SU-DHL-6 (cell line): ENCODE results near the gene PAX5.
A peak's percentile ranks its signal among the peaks of the same experiment; 100 is the strongest.

ENCODE experiments used
- H2AFZ ChIP-seq: fragments of 200-600 bp; sonication (generic); 2 replicates; pipeline ENCODE4 v1.6.1; 2014; ENCODE audit warnings: low read depth, mild to moderate bottlenecking, moderate library complexity, mixed read lengths, antibody characterized with exemption, low read length; ENCODE audit not compliant: severe bottlenecking
- H3F3A ChIP-seq: fragments of 200-600 bp; shearing (Covaris generic); 2 replicates; pipeline ENCODE4 v1.6.0; 2016; ENCODE audit warnings: antibody characterized with exemption, mild to moderate bottlenecking; ENCODE audit not compliant: insufficient read depth
- H3K27ac ChIP-seq: fragments of 200-600 bp; sonication (generic); 2 replicates; pipeline ENCODE4 v1.5.1; 2016; ENCODE audit warnings: low read depth, mild to moderate bottlenecking, low read length, moderate library complexity, mixed read lengths
- H3K27me3 ChIP-seq: fragments of 200-600 bp; sonication (generic), shearing (Covaris generic); 2 replicates; pipeline ENCODE4 v1.6.0; 2014; ENCODE audit warnings: mild to moderate bottlenecking, low read length
- H3K36me3 ChIP-seq: fragments of 200-600 bp; sonication (generic); 2 replicates; pipeline ENCODE4 v1.6.1; 2014; ENCODE audit warnings: mild to moderate bottlenecking, low read length, mixed read lengths
- H3K4me2 ChIP-seq: fragments of 300-600, 200-600 bp; shearing (Covaris generic), sonication (generic); 2 replicates; pipeline ENCODE4 v1.6.0; 2014; ENCODE audit warnings: low read length, low read depth, mild to moderate bottlenecking; ENCODE audit not compliant: poor library complexity, severe bottlenecking
- H3K4me3 ChIP-seq: fragments of 200-600 bp; sonication (generic); 2 replicates; pipeline ENCODE4 v1.5.1; 2014; ENCODE audit warnings: antibody characterized with exemption, low read length, mild to moderate bottlenecking, mixed read lengths; ENCODE audit not compliant: insufficient read depth, poor library complexity, severe bottlenecking
- H3K79me2 ChIP-seq: fragments of 200-600 bp; sonication (generic); 2 replicates; pipeline ENCODE4 v1.6.1; 2014; ENCODE audit warnings: mild to moderate bottlenecking, low read length, moderate library complexity; ENCODE audit not compliant: insufficient read depth
- H3K9ac ChIP-seq: fragments of 200-600 bp; sonication (generic); 2 replicates; pipeline ENCODE4 v1.7.0; 2014; ENCODE audit warnings: mild to moderate bottlenecking, low read length
- H3K9me2 ChIP-seq: fragments of 200-600 bp; sonication (generic); replicated peaks from 2 replicates; pipeline ENCODE4 v1.6.1; 2014; ENCODE audit warnings: low read length; ENCODE audit not compliant: insufficient read depth
- H3K9me3 ChIP-seq: fragments of 200-600 bp; sonication (generic); 2 replicates; pipeline ENCODE4 v1.6.1; 2014; ENCODE audit warnings: low read length, mixed read lengths; ENCODE audit not compliant: insufficient read depth
- H4K20me1 ChIP-seq: fragments of 200-600 bp; sonication (generic); 2 replicates; pipeline ENCODE4 v1.6.1; 2014; ENCODE audit warnings: low read depth, mild to moderate bottlenecking, antibody characterized with exemption, low read length, moderate library complexity, mixed read lengths
- CTCF ChIP-seq: fragments of 200-600 bp; sonication (generic); IDR thresholded peaks from one replicate; pipeline ENCODE4 v1.5.1; 2017; ENCODE audit warnings: antibody characterized with exemption, mild to moderate bottlenecking, low read length, moderate library complexity; ENCODE audit not compliant: insufficient read depth, poor library complexity, severe bottlenecking
- EZH2phosphoT487 ChIP-seq: fragments of 200-600 bp; sonication (generic), shearing (Covaris generic); conservative IDR thresholded peaks from 2 replicates; pipeline ENCODE4 v1.6.1; 2018; ENCODE audit warnings: mild to moderate bottlenecking, antibody characterized with exemption, low read length, moderate library complexity, mixed read lengths

The PAX5 gene

GRCh38 chr9:37040508-37041127 is 6.5 kb upstream of the PAX5 start:
- no peaks in the 10 kb centered on the region for H4K20me1 ChIP-seq
- peaks cover 25% of the 10 kb centered on the region for H3F3A ChIP-seq
- no peaks in the 10 kb centered on the region for H3K9me2 ChIP-seq
- no peak for TF ChIP-seq CTCF
- no peak for TF ChIP-seq EZH2phosphoT487
- no peaks in the 10 kb centered on the region for H3K36me3 ChIP-seq
- no peaks in the 10 kb centered on the region for H3K9me3 ChIP-seq
- no peak overlapping the region for H3K4me3 ChIP-seq
- H2AFZ ChIP-seq = no peak overlapping the region
- H3K79me2 ChIP-seq = no peaks in the 10 kb centered on the region; the same call in 1 of the 2 replicates
- no peak overlapping the region for H3K9ac ChIP-seq
- H3K27ac ChIP-seq = no peak overlapping the region
- H3K27me3 ChIP-seq = no peaks in the 10 kb centered on the region
- no peak overlapping the region for H3K4me2 ChIP-seq

- no peaks in the 10 kb centered on the region for H3K27me3 ChIP-seq
These were observed 4.9 kb upstream of the PAX5 start for GRCh38 chr9:37038943-37039464.

GRCh38 chr9:37038302-37038942 is 4.4 kb upstream of the PAX5 start:
- no peaks in the 10 kb centered on the region for H3K9me3 ChIP-seq
- no peak overlapping the region for H2AFZ ChIP-seq
- TF ChIP-seq EZH2phosphoT487 = no peak
- no peak for TF ChIP-seq CTCF
- peak overlapping the region; percentile 84 for H3K4me2 ChIP-seq
- H3K27ac ChIP-seq = no peak overlapping the region
- H3K36me3 ChIP-seq = no peaks in the 10 kb centered on the region
- no peaks in the 10 kb centered on the region for H4K20me1 ChIP-seq
- H3K27me3 ChIP-seq = no peaks in the 10 kb centered on the region
- H3K79me2 ChIP-seq = peaks cover 11% of the 10 kb centered on the region
- no peaks in the 10 kb centered on the region for H3K9me2 ChIP-seq
- peaks cover 42% of the 10 kb centered on the region for H3F3A ChIP-seq
- H3K4me3 ChIP-seq = no peak overlapping the region
- no peak overlapping the region for H3K9ac ChIP-seq

More at GRCh38 chr9:37038943-37039464, 4.9 kb upstream of the PAX5 start:
- no peaks in the 10 kb centered on the region for H4K20me1 ChIP-seq
- H3K9ac ChIP-seq = no peak overlapping the region
- peaks cover 37% of the 10 kb centered on the region for H3F3A ChIP-seq
- H3K36me3 ChIP-seq = no peaks in the 10 kb centered on the region
- no peak overlapping the region for H3K4me3 ChIP-seq
- no peak for TF ChIP-seq CTCF
- no peak for TF ChIP-seq EZH2phosphoT487
- H3K9me3 ChIP-seq = no peaks in the 10 kb centered on the region
- no peak overlapping the region for H3K27ac ChIP-seq
- H2AFZ ChIP-seq = no peak overlapping the region
- H3K79me2 ChIP-seq = peaks cover 6% of the 10 kb centered on the region; the same call in 1 of the 2 replicates
- H3K4me2 ChIP-seq = no peak overlapping the region
- H3K9me2 ChIP-seq = no peaks in the 10 kb centered on the region
